ENCODE results near the gene IPCEF1.
A peak's percentile ranks its signal among the peaks of the same experiment; 100 is the strongest.

The IPCEF1 gene

DNA sequence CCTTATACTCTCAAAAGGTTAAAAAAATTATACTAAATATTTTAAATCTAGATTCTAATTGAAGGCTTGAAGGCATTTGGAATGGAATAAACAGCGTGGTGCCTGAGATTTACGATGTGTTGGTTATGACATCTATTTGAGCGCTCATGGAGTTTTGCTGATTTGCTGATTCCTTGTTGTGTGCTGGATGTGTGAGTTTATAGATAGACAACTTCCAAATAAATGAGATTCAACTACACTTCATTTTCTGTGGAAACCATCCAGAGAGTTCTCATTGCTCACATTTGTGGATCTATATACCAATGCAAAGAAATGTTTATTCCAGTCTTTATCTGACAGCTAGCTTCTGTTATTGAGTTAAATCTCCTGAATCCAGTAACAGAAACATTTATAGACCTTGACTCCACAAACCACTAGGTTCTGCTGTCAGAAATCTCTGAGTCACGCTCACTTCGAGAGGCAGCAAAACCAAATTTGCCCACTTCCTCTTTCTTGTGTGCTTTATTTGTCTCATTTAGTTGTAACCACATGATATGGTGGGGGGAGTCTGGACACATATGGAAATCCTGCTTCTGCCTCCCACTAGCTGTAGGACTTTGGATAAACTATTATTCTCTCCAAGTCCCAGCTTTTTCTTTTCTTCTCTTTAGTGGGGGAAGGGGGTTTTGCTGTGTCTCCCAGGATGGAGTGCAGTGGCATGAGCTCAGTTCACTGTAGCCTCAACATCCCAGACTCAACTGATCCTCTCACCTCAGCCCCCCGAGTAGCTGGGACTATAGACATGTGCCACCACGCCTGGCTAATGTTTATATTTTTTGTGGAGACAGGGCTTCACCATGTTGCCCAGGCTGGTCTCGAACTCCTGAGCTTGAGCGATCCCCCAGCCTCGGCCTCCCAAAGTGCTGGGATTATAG, 54.5 kb downstream of the IPCEF1 start:
- Histone ChIP-seq H3K27ac (peak overlapping the region; percentile 45), H3K4me3 (ENCODE audit: low read depth, low read length) (no peak overlapping the region), H3K27me3 (replicated peaks) (no peaks in the 10 kb centered on the region), H3K36me3 (replicated peaks) (no peaks in the 10 kb centered on the region)
- TF ChIP-seq, protein P1, sequence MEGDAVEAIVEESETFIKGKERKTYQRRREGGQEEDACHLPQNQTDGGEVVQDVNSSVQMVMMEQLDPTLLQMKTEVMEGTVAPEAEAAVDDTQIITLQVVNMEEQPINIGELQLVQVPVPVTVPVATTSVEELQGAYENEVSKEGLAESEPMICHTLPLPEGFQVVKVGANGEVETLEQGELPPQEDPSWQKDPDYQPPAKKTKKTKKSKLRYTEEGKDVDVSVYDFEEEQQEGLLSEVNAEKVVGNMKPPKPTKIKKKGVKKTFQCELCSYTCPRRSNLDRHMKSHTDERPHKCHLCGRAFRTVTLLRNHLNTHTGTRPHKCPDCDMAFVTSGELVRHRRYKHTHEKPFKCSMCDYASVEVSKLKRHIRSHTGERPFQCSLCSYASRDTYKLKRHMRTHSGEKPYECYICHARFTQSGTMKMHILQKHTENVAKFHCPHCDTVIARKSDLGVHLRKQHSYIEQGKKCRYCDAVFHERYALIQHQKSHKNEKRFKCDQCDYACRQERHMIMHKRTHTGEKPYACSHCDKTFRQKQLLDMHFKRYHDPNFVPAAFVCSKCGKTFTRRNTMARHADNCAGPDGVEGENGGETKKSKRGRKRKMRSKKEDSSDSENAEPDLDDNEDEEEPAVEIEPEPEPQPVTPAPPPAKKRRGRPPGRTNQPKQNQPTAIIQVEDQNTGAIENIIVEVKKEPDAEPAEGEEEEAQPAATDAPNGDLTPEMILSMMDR (IDR thresholded peaks at IDR 0.05; ENCODE audit: low read depth, low read length, missing control alignments), result no peak
- in situ Hi-C loops (cut with HindIII; ENCODE audit: low pct_ligation_motif_present, low sequenced_read_pairs), result no loop called here
- peak; percentile 78 for DNase-seq

DNA sequence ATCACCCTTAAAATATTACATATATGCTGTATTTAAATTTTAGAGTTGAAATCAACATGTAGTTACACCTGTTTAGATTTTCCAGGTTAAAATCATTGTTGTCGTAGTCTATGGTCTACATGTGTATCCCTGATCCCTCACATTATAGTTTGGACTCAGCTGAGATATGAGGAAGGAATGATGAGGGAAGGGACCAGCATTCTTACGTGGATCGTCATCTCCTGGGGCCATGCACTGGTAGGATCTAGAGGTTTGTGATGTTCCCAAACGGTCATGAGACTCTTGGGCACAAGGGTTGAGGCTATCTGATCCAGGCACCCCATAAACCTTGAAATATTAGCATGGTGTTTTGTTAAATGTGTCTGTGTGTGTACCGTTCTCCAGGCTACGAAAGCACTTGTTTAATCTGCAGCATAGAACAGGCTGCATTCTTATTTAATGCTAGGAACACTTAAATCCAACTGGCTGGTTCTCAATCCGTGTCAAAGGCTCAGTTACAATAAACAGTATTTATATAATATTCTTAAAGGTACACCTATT, 55.4 kb downstream of the IPCEF1 start:
- in situ Hi-C loops (cut with HindIII; ENCODE audit: low pct_ligation_motif_present, low sequenced_read_pairs), result no loop called here
- DNase-seq, result no peak
- Histone ChIP-seq H3K4me3 (ENCODE audit: low read depth, low read length) (no peak overlapping the region), H3K27me3 (replicated peaks) (no peaks in the 10 kb centered on the region), H3K36me3 (replicated peaks) (no peaks in the 10 kb centered on the region), H3K27ac (peak overlapping the region; percentile 45)
- TF ChIP-seq, protein P1 (IDR thresholded peaks at IDR 0.05; ENCODE audit: low read depth, low read length, missing control alignments), result no peak

DNA sequence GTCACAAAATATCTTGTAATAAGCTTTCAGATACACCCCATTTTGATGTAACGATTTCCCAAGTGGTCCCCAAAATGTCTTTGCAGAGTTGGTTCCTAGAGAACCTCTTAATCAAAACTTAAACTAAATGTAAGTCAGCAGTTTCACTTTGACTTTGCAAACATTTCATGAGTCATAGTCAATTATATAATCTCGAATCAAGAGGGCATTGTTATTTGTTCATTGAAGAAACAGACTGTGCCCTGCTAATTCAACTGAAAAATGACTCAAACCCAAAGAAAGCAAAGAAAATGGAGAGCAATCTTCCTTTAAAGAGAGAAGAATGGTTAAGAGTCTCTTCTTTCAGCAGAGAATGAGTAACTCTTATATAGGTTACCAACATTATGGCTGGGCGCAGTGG, 58.3 kb downstream of the IPCEF1 start:
- in situ Hi-C loops (cut with HindIII; ENCODE audit: low pct_ligation_motif_present, low sequenced_read_pairs), result no loop called here
- Histone ChIP-seq H3K4me3 (ENCODE audit: low read depth, low read length) (no peak overlapping the region), H3K27ac (no peak overlapping the region), H3K36me3 (replicated peaks) (no peaks in the 10 kb centered on the region), H3K27me3 (replicated peaks) (no peaks in the 10 kb centered on the region)
- DNase-seq, result no peak
- TF ChIP-seq, protein P1 (IDR thresholded peaks at IDR 0.05; ENCODE audit: low read depth, low read length, missing control alignments), result no peak

DNA sequence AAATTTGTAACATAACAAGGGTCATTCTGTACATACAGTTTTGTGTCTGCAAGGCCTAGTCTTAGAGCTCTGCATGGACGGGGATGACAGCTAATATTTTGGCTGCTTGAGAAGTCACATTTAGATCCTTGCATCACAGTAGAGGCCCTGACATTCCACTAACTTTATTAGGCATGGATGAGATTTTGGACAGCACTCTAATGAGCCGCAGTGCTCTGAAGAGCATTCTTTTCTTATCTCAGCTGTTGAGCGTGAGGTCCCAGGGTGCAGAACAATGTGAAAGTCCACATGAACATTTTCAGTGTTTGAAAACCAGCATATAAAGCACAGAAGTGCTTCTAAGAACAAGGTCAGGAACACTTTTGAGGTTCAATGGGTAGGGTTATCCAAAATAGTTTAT, 58.9 kb downstream of the IPCEF1 start:
- in situ Hi-C loops (cut with HindIII; ENCODE audit: low pct_ligation_motif_present, low sequenced_read_pairs), result no loop called here
- Histone ChIP-seq H3K36me3 (replicated peaks) (no peaks in the 10 kb centered on the region), H3K4me3 (ENCODE audit: low read depth, low read length) (no peak overlapping the region), H3K27me3 (replicated peaks) (no peaks in the 10 kb centered on the region), H3K27ac (no peak overlapping the region)
- TF ChIP-seq, protein P1 (IDR thresholded peaks at IDR 0.05; ENCODE audit: low read depth, low read length, missing control alignments), result no peak
- no peak for DNase-seq

DNA sequence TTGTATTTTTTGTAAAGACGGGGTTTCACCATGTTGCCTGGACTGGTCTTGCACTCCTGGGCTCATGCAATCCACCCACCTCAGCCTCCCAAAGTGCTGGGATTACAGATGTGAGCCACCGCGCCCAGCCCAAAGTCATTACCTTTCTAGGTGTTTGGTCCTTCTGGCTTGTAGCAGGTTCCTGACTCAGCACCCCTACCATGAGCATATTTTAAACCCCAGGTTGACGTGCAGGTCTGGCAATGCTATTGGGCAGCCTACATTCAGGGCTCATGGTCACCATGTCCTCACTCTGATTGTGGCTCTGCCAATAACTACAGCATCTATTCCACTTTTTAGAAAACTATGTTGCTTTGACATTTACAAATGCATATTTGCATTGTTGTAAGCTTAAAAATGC, 59.4 kb downstream of the IPCEF1 start:
- Histone ChIP-seq H3K27me3 (replicated peaks) (no peaks in the 10 kb centered on the region), H3K27ac (no peak overlapping the region), H3K36me3 (replicated peaks) (no peaks in the 10 kb centered on the region), H3K4me3 (ENCODE audit: low read depth, low read length) (no peak overlapping the region)
- no peak for DNase-seq
- TF ChIP-seq, protein P1 (IDR thresholded peaks at IDR 0.05; ENCODE audit: low read depth, low read length, missing control alignments), result no peak
- in situ Hi-C loops (cut with HindIII; ENCODE audit: low pct_ligation_motif_present, low sequenced_read_pairs), result no loop called here

Measured in brain microvascular endothelial cell (primary cell).